ENCODE measurements around the gene PSKH1.

PSKH1 gene

DNA sequence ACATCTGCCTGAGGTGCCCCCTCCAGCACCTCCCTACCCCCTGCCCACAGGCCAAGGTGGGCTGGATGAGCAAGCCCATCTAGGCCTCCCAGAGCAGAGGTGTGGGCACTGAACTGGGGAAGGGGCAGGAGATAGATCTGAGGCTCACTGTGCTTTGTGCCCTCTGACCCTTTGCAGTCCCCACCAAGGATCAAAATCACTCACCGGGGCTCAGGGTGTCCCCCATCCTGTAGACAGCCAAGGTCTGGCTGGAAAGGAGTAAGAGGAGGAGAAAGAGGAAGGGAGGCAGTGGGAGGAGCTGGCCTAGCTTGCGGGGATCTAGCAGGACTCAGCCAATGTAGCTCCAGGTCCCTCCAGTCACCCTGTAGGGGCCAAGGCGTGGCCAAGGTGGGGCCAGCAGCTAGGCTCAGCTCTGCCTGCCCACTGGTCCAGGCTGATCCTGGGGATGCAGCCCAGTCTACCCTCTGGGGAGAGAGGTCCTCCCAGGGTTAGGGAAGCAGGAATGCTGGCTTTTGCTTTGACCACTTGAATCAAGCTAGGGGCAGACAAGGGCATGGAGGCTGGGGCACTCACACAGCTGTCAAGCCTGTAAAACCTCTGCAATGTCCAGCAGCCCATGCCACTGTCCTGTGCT is 73.6 kb downstream of the PSKH1 start (continued):
- TF ChIP-seq, protein P1, sequence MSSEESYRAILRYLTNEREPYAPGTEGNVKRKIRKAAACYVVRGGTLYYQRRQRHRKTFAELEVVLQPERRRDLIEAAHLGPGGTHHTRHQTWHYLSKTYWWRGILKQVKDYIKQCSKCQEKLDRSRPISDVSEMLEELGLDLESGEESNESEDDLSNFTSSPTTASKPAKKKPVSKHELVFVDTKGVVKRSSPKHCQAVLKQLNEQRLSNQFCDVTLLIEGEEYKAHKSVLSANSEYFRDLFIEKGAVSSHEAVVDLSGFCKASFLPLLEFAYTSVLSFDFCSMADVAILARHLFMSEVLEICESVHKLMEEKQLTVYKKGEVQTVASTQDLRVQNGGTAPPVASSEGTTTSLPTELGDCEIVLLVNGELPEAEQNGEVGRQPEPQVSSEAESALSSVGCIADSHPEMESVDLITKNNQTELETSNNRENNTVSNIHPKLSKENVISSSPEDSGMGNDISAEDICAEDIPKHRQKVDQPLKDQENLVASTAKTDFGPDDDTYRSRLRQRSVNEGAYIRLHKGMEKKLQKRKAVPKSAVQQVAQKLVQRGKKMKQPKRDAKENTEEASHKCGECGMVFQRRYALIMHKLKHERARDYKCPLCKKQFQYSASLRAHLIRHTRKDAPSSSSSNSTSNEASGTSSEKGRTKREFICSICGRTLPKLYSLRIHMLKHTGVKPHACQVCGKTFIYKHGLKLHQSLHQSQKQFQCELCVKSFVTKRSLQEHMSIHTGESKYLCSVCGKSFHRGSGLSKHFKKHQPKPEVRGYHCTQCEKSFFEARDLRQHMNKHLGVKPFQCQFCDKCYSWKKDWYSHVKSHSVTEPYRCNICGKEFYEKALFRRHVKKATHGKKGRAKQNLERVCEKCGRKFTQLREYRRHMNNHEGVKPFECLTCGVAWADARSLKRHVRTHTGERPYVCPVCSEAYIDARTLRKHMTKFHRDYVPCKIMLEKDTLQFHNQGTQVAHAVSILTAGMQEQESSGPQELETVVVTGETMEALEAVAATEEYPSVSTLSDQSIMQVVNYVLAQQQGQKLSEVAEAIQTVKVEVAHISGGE (tag by site-specific recombination; conservative IDR thresholded peaks at IDR 0.05; ENCODE audit: low read depth), result no peak

DNA sequence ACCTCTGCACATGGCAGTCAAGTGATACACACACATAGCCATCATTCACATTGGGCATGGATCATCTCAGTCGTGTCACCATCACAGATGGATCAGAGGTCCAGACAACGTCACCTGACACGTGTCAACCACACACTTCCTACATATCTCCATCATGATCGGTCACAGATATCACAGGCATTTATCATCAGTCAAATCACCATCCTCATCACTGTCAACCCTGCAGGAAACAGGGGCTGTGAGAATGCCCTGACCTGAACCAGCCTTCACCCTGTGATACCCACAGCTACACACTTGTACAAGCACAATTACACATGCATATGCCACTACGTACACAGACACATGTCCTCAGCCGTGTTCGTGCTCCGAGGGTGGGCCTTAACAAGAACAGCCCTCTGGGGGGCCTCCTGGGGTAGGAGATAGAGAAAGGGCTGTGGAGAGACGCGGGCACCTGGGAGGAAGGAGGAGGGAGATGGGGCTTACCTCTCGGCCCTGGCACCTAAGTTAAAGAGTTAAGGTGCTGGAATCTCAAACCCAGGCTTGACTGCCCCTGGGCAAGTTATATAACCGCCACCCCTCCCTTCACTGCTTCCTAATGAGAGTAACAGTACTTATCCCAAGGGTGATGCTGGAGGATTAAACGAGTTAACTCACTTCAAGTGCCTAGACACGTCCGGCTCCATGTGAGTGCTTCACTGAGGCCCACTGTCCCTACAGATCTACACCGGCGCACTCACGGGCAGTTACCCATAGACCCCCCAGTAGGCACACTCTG is 74.3 kb downstream of the PSKH1 start:
- peaks cover 0 to 37% of the 10 kb centered on the region in 2 experiments; a peak in 2 of 3 replicates for H3K36me3 ChIP-seq (ENCODE audit: control insufficient read depth in 2 of 2, insufficient read depth in 1 of 2, low read length in 2 of 2)
- no peaks in the 10 kb centered on the region for H3K9me3 ChIP-seq (ENCODE audit: control insufficient read depth, insufficient read depth, low read depth, low read length)
- ChIA-PET CTCF (interaction anchor here (0.6 to 1.2 kb wide), 4 partner anchors 19 to 127 kb away, joined by 3 to 6 read pairs (median 4); no protein-coding TSS in a partner anchor), POLR2A (interaction anchor here (0.6 to 2.3 kb wide), 11 partner anchors 16 to 277 kb away, joined by 3 to 13 read pairs (median 6); partner anchors contain the start of genes DDX28, DUS2, PLA2G15 and PSMB10)
- no peaks in the 10 kb centered on the region; the same call in none of the 2 replicates for H3K4me1 ChIP-seq (ENCODE audit: control insufficient read depth, insufficient read depth, low read length)
- H3K27ac ChIP-seq (ENCODE audit: extremely low read depth, low read depth, low read length), result peak overlapping the region; percentile 80; the same call in 1 of the 2 replicates
- no peak for TF ChIP-seq ZBTB48 (tag by site-specific recombination; IDR thresholded peaks at IDR 0.05)
- no peak for TF ChIP-seq ZSCAN23 (tag by site-specific recombination; IDR thresholded peaks at IDR 0.05)
- peak; percentile 60 for TF ChIP-seq ZNF341 (tag by site-specific recombination; IDR thresholded peaks at IDR 0.05; ENCODE audit: low read depth)
- TF ChIP-seq, protein P2, sequence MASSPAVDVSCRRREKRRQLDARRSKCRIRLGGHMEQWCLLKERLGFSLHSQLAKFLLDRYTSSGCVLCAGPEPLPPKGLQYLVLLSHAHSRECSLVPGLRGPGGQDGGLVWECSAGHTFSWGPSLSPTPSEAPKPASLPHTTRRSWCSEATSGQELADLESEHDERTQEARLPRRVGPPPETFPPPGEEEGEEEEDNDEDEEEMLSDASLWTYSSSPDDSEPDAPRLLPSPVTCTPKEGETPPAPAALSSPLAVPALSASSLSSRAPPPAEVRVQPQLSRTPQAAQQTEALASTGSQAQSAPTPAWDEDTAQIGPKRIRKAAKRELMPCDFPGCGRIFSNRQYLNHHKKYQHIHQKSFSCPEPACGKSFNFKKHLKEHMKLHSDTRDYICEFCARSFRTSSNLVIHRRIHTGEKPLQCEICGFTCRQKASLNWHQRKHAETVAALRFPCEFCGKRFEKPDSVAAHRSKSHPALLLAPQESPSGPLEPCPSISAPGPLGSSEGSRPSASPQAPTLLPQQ (tag by site-specific recombination; IDR thresholded peaks at IDR 0.05), result no peak
- peak; percentile 10; the same call in 1 of the 2 replicates for TF ChIP-seq ZIC2 (tag by site-specific recombination; IDR thresholded peaks at IDR 0.05)
- peak; percentile 29; the same call in 1 of the 2 replicates for TF ChIP-seq SP2 (tag by site-specific recombination; IDR thresholded peaks at IDR 0.05)
- TF ChIP-seq ZNF169 (tag by site-specific recombination; IDR thresholded peaks at IDR 0.05), result no peak
- TF ChIP-seq ZNF677 (tag by site-specific recombination; IDR thresholded peaks at IDR 0.05), result peak; percentile 35; the same call in 1 of the 2 replicates
- TF ChIP-seq, protein P3, sequence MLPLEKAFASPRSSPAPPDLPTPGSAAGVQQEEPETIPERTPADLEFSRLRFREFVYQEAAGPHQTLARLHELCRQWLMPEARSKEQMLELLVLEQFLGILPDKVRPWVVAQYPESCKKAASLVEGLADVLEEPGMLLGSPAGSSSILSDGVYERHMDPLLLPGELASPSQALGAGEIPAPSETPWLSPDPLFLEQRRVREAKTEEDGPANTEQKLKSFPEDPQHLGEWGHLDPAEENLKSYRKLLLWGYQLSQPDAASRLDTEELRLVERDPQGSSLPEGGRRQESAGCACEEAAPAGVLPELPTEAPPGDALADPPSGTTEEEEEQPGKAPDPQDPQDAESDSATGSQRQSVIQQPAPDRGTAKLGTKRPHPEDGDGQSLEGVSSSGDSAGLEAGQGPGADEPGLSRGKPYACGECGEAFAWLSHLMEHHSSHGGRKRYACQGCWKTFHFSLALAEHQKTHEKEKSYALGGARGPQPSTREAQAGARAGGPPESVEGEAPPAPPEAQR (tag by site-specific recombination; IDR thresholded peaks at IDR 0.05), result no peak
- TF ChIP-seq ZNF785 (tag by site-specific recombination; IDR thresholded peaks at IDR 0.05), result no peak
- 0 out of 2 replicates have a peak, but pooled peaks have one; percentile 20 for TF ChIP-seq ZNF10 (tag by site-specific recombination; IDR thresholded peaks at IDR 0.05)
- no peak for TF ChIP-seq ZNF791 (tag by site-specific recombination; IDR thresholded peaks at IDR 0.05)
- TF ChIP-seq ZNF510 (tag by site-specific recombination; IDR thresholded peaks at IDR 0.05; ENCODE audit: insufficient replicate concordance), result no peak
- peak; percentile 18; the same call in 1 of the 2 replicates for TF ChIP-seq ZNF2 (tag by site-specific recombination; IDR thresholded peaks at IDR 0.05)
- TF ChIP-seq GLIS1 (tag by site-specific recombination; IDR thresholded peaks at IDR 0.05), result peak; percentile 56
- TF ChIP-seq ZNF133 (tag by site-specific recombination; IDR thresholded peaks at IDR 0.05), result no peak
- TF ChIP-seq ZNF571 (tag by site-specific recombination; IDR thresholded peaks at IDR 0.05), result no peak
- peak; percentile 49; the same call in 1 of the 2 replicates for TF ChIP-seq ZNF335 (tag by site-specific recombination; conservative IDR thresholded peaks at IDR 0.05)
- TF ChIP-seq ZBTB8A (tag by site-specific recombination; IDR thresholded peaks at IDR 0.05), result no peak
- TF ChIP-seq ZNF521 (tag by site-specific recombination; IDR thresholded peaks at IDR 0.05), result no peak
- TF ChIP-seq KLF16 (tag by site-specific recombination; IDR thresholded peaks at IDR 0.05), result no peak
- no peak for TF ChIP-seq MZF1 (tag by site-specific recombination; IDR thresholded peaks at IDR 0.05; ENCODE audit: borderline replicate concordance)
- peak overlapping the region; percentile 68 for H3K4me3 ChIP-seq (ENCODE audit: low read depth, low read length)
